ENCODE measurements around the gene TSC22D4. TPM values are rescaled to one million over a fixed set of nuclear protein-coding genes. Genes with fewer than 3 reads are reported as not detected.

The TSC22D4 gene
- total RNA-seq, 1 donor from 2014 or later, result 53.4 TPM

- Mint-ChIP-seq H3K4me1 (ENCODE audit: low read depth, unreplicated experiment) (peaks cover 11% of the 10 kb centered on the region), H3K4me3 (ENCODE audit: unreplicated experiment) (peak within 1 kb of the TSS; percentile 96), H3K36me3 (ENCODE audit: low read depth, unreplicated experiment) (peaks cover 5% of the 10 kb centered on the region), H3K27ac (ENCODE audit: unreplicated experiment) (peak within 1 kb of the TSS; percentile 100), H3K27me3 (ENCODE audit: low read depth, unreplicated experiment) (no peaks in the 10 kb centered on the region), H3K9me3 (ENCODE audit: unreplicated experiment) (no peaks in the 10 kb centered on the region)
- Histone ChIP-seq H3K9ac (ENCODE audit: low read length) (peak within 1 kb of the TSS; percentile 96), H3K4me3 (ENCODE audit: insufficient read depth, low read depth, low read length) (peak within 1 kb of the TSS; percentile 81), H4K20me1 (ENCODE audit: insufficient read depth, low read length) (peaks cover 27% of the 10 kb centered on the region), H3K27ac (ENCODE audit: low read depth, low read length) (peak within 1 kb of the TSS; percentile 98), H3K4me1 (ENCODE audit: insufficient read depth, low read length) (peaks cover 15% of the 10 kb centered on the region), H3K36me3 (ENCODE audit: insufficient read depth, low read length) (peaks cover 7% of the 10 kb centered on the region), H3K4me2 (ENCODE audit: low read length) (peak within 1 kb of the TSS; percentile 87), H3K79me2 (ENCODE audit: insufficient read depth, low read length) (peaks cover 36% of the 10 kb centered on the region), H2AFZ (ENCODE audit: low read depth, low read length) (peak within 1 kb of the TSS; percentile 82), H3K9me3 (ENCODE audit: insufficient read depth, low read depth, low read length) (no peaks in the 10 kb centered on the region), H3K27me3 (ENCODE audit: insufficient read depth, low read length) (no peaks in the 10 kb centered on the region)
- FAIRE-seq, result no peak
- DNase-seq (ENCODE audit: low read depth), result peak; percentile 92
- TF ChIP-seq CTCF (IDR thresholded peaks at IDR 0.05; ENCODE audit: insufficient read depth, low read depth, low read length) (no peak), EZH2 (IDR thresholded peaks at IDR 0.05; ENCODE audit: insufficient read depth, low read length) (no peak)
Observed at GRCh38 chr7:100428199-100428966, 50.6 kb downstream of the TSC22D4 start, which contains the start of gene ZCWPW1. TSS of gene ZCWPW1 (minus strand) at chr7:100428703. CDS start at chr7:100420649, 8,054 bp downstream.

GRCh38 chr7:100427762-100428198 is 51.2 kb downstream of the TSC22D4 start:
- Mint-ChIP-seq H3K9me3 (ENCODE audit: unreplicated experiment) (no peaks in the 10 kb centered on the region), H3K4me3 (ENCODE audit: unreplicated experiment) (peak overlapping the region; percentile 96), H3K4me1 (ENCODE audit: low read depth, unreplicated experiment) (peaks cover 11% of the 10 kb centered on the region), H3K27me3 (ENCODE audit: low read depth, unreplicated experiment) (no peaks in the 10 kb centered on the region), H3K36me3 (ENCODE audit: low read depth, unreplicated experiment) (peaks cover 5% of the 10 kb centered on the region), H3K27ac (ENCODE audit: unreplicated experiment) (no peak overlapping the region)
- Histone ChIP-seq H4K20me1 (ENCODE audit: insufficient read depth, low read length) (peaks cover 25% of the 10 kb centered on the region), H3K36me3 (ENCODE audit: insufficient read depth, low read length) (peaks cover 4% of the 10 kb centered on the region), H3K4me1 (ENCODE audit: insufficient read depth, low read length) (peaks cover 15% of the 10 kb centered on the region), H2AFZ (ENCODE audit: low read depth, low read length) (peak overlapping the region; percentile 82), H3K9me3 (ENCODE audit: insufficient read depth, low read depth, low read length) (no peaks in the 10 kb centered on the region), H3K9ac (ENCODE audit: low read length) (no peak overlapping the region), H3K4me3 (ENCODE audit: insufficient read depth, low read depth, low read length) (peak overlapping the region; percentile 81), H3K4me2 (ENCODE audit: low read length) (peak overlapping the region; percentile 87), H3K27ac (ENCODE audit: low read depth, low read length) (peak overlapping the region; percentile 98), H3K27me3 (ENCODE audit: insufficient read depth, low read length) (no peaks in the 10 kb centered on the region), H3K79me2 (ENCODE audit: insufficient read depth, low read length) (peaks cover 31% of the 10 kb centered on the region)
- DNase-seq (ENCODE audit: low read depth) (no peak), FAIRE-seq (no peak)
- TF ChIP-seq EZH2 (IDR thresholded peaks at IDR 0.05; ENCODE audit: insufficient read depth, low read length) (no peak), CTCF (IDR thresholded peaks at IDR 0.05; ENCODE audit: insufficient read depth, low read depth, low read length) (no peak)

GRCh38 chr7:100426516-100426915 is 52.5 kb downstream of the TSC22D4 start:
- no peaks in the 10 kb centered on the region for H3K9me3 ChIP-seq (ENCODE audit: insufficient read depth, low read depth, low read length)
- H3K4me3 Mint-ChIP-seq (ENCODE audit: unreplicated experiment), result no peak overlapping the region
- H2AFZ ChIP-seq (ENCODE audit: low read depth, low read length), result no peak overlapping the region
- H3K36me3 Mint-ChIP-seq (ENCODE audit: low read depth, unreplicated experiment), result no peaks in the 10 kb centered on the region
- H3K36me3 ChIP-seq (ENCODE audit: insufficient read depth, low read length), result no peaks in the 10 kb centered on the region
- H3K27me3 Mint-ChIP-seq (ENCODE audit: low read depth, unreplicated experiment), result no peaks in the 10 kb centered on the region
- H3K4me3 ChIP-seq (ENCODE audit: insufficient read depth, low read depth, low read length), result no peak overlapping the region
- FAIRE-seq (no peak), DNase-seq (ENCODE audit: low read depth) (no peak)
- H3K27ac Mint-ChIP-seq (ENCODE audit: unreplicated experiment), result no peak overlapping the region
- peaks cover 18% of the 10 kb centered on the region for H3K79me2 ChIP-seq (ENCODE audit: insufficient read depth, low read length)
- TF ChIP-seq CTCF (IDR thresholded peaks at IDR 0.05; ENCODE audit: insufficient read depth, low read depth, low read length), result no peak
- TF ChIP-seq EZH2 (IDR thresholded peaks at IDR 0.05; ENCODE audit: insufficient read depth, low read length), result no peak
- no peak overlapping the region for H3K9ac ChIP-seq (ENCODE audit: low read length)
- H3K27ac ChIP-seq (ENCODE audit: low read depth, low read length), result no peak overlapping the region
- H3K4me1 Mint-ChIP-seq (ENCODE audit: low read depth, unreplicated experiment), result peaks cover 2% of the 10 kb centered on the region
- H4K20me1 ChIP-seq (ENCODE audit: insufficient read depth, low read length), result peaks cover 12% of the 10 kb centered on the region
- H3K27me3 ChIP-seq (ENCODE audit: insufficient read depth, low read length), result no peaks in the 10 kb centered on the region
- peaks cover 10% of the 10 kb centered on the region for H3K4me1 ChIP-seq (ENCODE audit: insufficient read depth, low read length)
- no peak overlapping the region for H3K4me2 ChIP-seq (ENCODE audit: low read length)
- no peaks in the 10 kb centered on the region for H3K9me3 Mint-ChIP-seq (ENCODE audit: unreplicated experiment)
